GM18858 (cell line): Measurements from ENCODE around the gene EFCAB8.
"Not testable (repeated sequence)": the region's sequence is repeated elsewhere in the genome, so short reads cannot be mapped to it uniquely, and the experiment has no call there.

Experiments used
- ATAC-seq: cut with Tn5 transposase; IDR thresholded peaks from one replicate; pipeline ENCODE4 v1.9.1; 2021; ENCODE audit not compliant: unreplicated experiment

EFCAB8 gene

GRCh38 chr20:32970973-32971300 lies 112.2 kb downstream of the EFCAB8 start:
- ATAC-seq, result no peak

GRCh38 chr20:32971703-32972161 lies 113.0 kb downstream of the EFCAB8 start:
- peak; percentile 15 for ATAC-seq

- ATAC-seq, result peak; percentile 76
Observed at GRCh38 chr20:32972181-32973076, 113.7 kb downstream of the EFCAB8 start.

GRCh38 chr20:32973077-32973717 lies 114.5 kb downstream of the EFCAB8 start:
- no peak for ATAC-seq

- ATAC-seq, result not testable (repeated sequence)
Observed at GRCh38 chr20:32974204-32975064, 115.7 kb downstream of the EFCAB8 start.

- ATAC-seq, result not testable (repeated sequence)
Observed at GRCh38 chr20:32975121-32975520, 116.4 kb downstream of the EFCAB8 start.

- no peak for ATAC-seq
Observed at GRCh38 chr20:32975698-32976674, 117.3 kb downstream of the EFCAB8 start.

GRCh38 chr20:32976746-32977145 lies 118.0 kb downstream of the EFCAB8 start:
- no peak for ATAC-seq

GRCh38 chr20:32977281-32978008 lies 118.7 kb downstream of the EFCAB8 start:
- no peak for ATAC-seq

GRCh38 chr20:32978009-32978335 lies 119.2 kb downstream of the EFCAB8 start:
- no peak for ATAC-seq

- no peak for ATAC-seq
Observed at GRCh38 chr20:32979201-32979998, 120.7 kb downstream of the EFCAB8 start.

GRCh38 chr20:32980131-32980941 lies 121.6 kb downstream of the EFCAB8 start:
- no peak for ATAC-seq

- ATAC-seq, result no peak
Observed at GRCh38 chr20:32980990-32981389, 122.3 kb downstream of the EFCAB8 start.

GRCh38 chr20:32982617-32983458 lies 124.1 kb downstream of the EFCAB8 start:
- ATAC-seq, result no peak

GRCh38 chr20:32983459-32984112 lies 124.9 kb downstream of the EFCAB8 start:
- no peak for ATAC-seq

GRCh38 chr20:32984196-32984595 lies 125.5 kb downstream of the EFCAB8 start:
- no peak for ATAC-seq
